Mammary epithelial cell (primary cell): ENCODE results near the gene GALNT18.

Source experiments
- CTCF ChIP-seq, 2 donors: IDR thresholded peaks in 1 of 2; conservative IDR thresholded peaks in 1 of 2; 2 replicates each; pipeline ENCODE4 v1.5.1; 2011 to 2012; ENCODE audit warnings: inconsistent platforms in 2 of 2, low read length in 2 of 2, mild to moderate bottlenecking in 2 of 2, control low read depth in 1 of 2, low read depth in 1 of 2; ENCODE audit not compliant: insufficient read depth in 1 of 2; ENCODE audit errors: extremely low read depth in 1 of 2
- EZH2 ChIP-seq: IDR thresholded peaks from 2 replicates; pipeline ENCODE4 v1.6.1; 2012; ENCODE audit warnings: low read length, inconsistent platforms, borderline replicate concordance

GRCh38 chr11:11384829-11385228 lies 237.0 kb downstream of the GALNT18 start:
- TF ChIP-seq CTCF (conservative IDR thresholded peaks at IDR 0.05 in 1 of 2, IDR thresholded peaks at IDR 0.05 in 1 of 2; ENCODE audit: extremely low read depth in 1 of 2, insufficient read depth in 1 of 2, low read depth in 1 of 2, low read length in 2 of 2): no peak
- TF ChIP-seq EZH2: no peak
